GM12875 (cell line): Measurements from ENCODE around the gene LRSAM1.

ENCODE experiments used
- H3K4me3 ChIP-seq: one replicate; pipeline ENCODE4 v1.5.1; 2011; ENCODE audit warnings: low read depth, low read length, control low read depth
- CTCF ChIP-seq: IDR thresholded peaks from 2 replicates; pipeline ENCODE4 v1.5.1; 2011; ENCODE audit warnings: low read depth, mild to moderate bottlenecking, control low read depth, inconsistent platforms, low read length, moderate library complexity, borderline replicate concordance; ENCODE audit not compliant: insufficient read depth

LRSAM1 gene

GRCh38 chr9:127449332-127449966 lies 1.9 kb upstream of the LRSAM1 start:
- H3K4me3 ChIP-seq, result peak overlapping the region; percentile 95
- TF ChIP-seq CTCF, result no peak

- H3K4me3 ChIP-seq, result peak overlapping the region; percentile 95
- TF ChIP-seq CTCF, result no peak
These were observed 1.0 kb upstream of the LRSAM1 start for GRCh38 chr9:127450243-127450760.

GRCh38 chr9:127451608-127451857 lies 223 bp downstream of the LRSAM1 start:
- no peak for TF ChIP-seq CTCF
- H3K4me3 ChIP-seq, result peak overlapping the region; percentile 95

- peak overlapping the region; percentile 95 for H3K4me3 ChIP-seq
- no peak for TF ChIP-seq CTCF
These were observed 747 bp downstream of the LRSAM1 start for GRCh38 chr9:127451858-127452656.

- TF ChIP-seq CTCF, result no peak
- H3K4me3 ChIP-seq, result peak overlapping the region; percentile 95
These were observed 1.4 kb downstream of the LRSAM1 start for GRCh38 chr9:127452691-127453090.

GRCh38 chr9:127455324-127455992 lies 4.1 kb downstream of the LRSAM1 start:
- H3K4me3 ChIP-seq, result no peak overlapping the region

More at GRCh38 chr9:127455324-127455992, 4.1 kb downstream of the LRSAM1 start:
- peak; percentile 58 for TF ChIP-seq CTCF
